Effector memory CD4-positive, alpha-beta T cell (primary cell): ENCODE results near the gene S1PR4.
A peak's percentile ranks its signal among the peaks of the same experiment; 100 is the strongest.
"Not testable (repeated sequence)": the region's sequence is repeated elsewhere in the genome, so short reads cannot be mapped to it uniquely, and the experiment has no call there.

Experiments
- DNase-seq, 3 donors: peaks; one replicate each; pipeline ENCODE4 v3.0.0-alpha.2; 2020
- H3K27ac ChIP-seq: 2 replicates; pipeline ENCODE4 v1.7.0; 2013; ENCODE audit warnings: mild to moderate bottlenecking, low read length, moderate library complexity; ENCODE audit not compliant: insufficient read depth, poor library complexity, severe bottlenecking
- H3K27me3 ChIP-seq: replicated peaks from 2 replicates; pipeline ENCODE4 v1.7.0; 2013; ENCODE audit warnings: mild to moderate bottlenecking, low read length; ENCODE audit not compliant: insufficient read depth, control insufficient read depth, poor library complexity, severe bottlenecking
- H3K36me3 ChIP-seq: 2 replicates; pipeline ENCODE4 v1.7.0; 2013; ENCODE audit warnings: mild to moderate bottlenecking, low read length, moderate library complexity; ENCODE audit not compliant: control insufficient read depth, insufficient read depth
- H3K4me1 ChIP-seq: 2 replicates; pipeline ENCODE4 v1.7.0; 2013; ENCODE audit warnings: low read length, mild to moderate bottlenecking; ENCODE audit not compliant: control insufficient read depth, insufficient read depth, poor library complexity, severe bottlenecking
- H3K4me3 ChIP-seq: 2 replicates; pipeline ENCODE4 v1.7.0; 2013; ENCODE audit warnings: low read length, low read depth, mild to moderate bottlenecking; ENCODE audit not compliant: insufficient read depth, poor library complexity, severe bottlenecking
- H3K9me3 ChIP-seq: 2 replicates; pipeline ENCODE4 v1.7.0; 2013; ENCODE audit warnings: mild to moderate bottlenecking, low read length, moderate library complexity; ENCODE audit not compliant: control insufficient read depth

The S1PR4 gene

GRCh38 chr19:3206216-3206953 is 27.8 kb downstream of the S1PR4 start:
- Histone ChIP-seq H3K4me1 (no peaks in the 10 kb centered on the region), H3K9me3 (no peaks in the 10 kb centered on the region), H3K27ac (no peak overlapping the region), H3K36me3 (peaks cover 33% of the 10 kb centered on the region), H3K4me3 (no peak overlapping the region), H3K27me3 (no peaks in the 10 kb centered on the region)
- no peak for DNase-seq

- H3K36me3 ChIP-seq, result peaks cover 33% of the 10 kb centered on the region
- no peaks in the 10 kb centered on the region for H3K4me1 ChIP-seq
- DNase-seq, result no peak
- H3K9me3 ChIP-seq, result no peaks in the 10 kb centered on the region
- H3K4me3 ChIP-seq, result no peak overlapping the region
- H3K27ac ChIP-seq, result no peak overlapping the region
- no peaks in the 10 kb centered on the region for H3K27me3 ChIP-seq
These were observed 29.1 kb downstream of the S1PR4 start for GRCh38 chr19:3207461-3208242.

- Histone ChIP-seq H3K36me3 (peaks cover 33% of the 10 kb centered on the region), H3K27ac (no peak overlapping the region)
These were observed 30.0 kb downstream of the S1PR4 start for GRCh38 chr19:3208317-3209207.

GRCh38 chr19:3210347-3211017 is 31.9 kb downstream of the S1PR4 start:
- Histone ChIP-seq H3K4me3 (no peak overlapping the region), H3K27me3 (no peaks in the 10 kb centered on the region), H3K4me1 (no peaks in the 10 kb centered on the region), H3K9me3 (no peaks in the 10 kb centered on the region), H3K36me3 (peaks cover 18% of the 10 kb centered on the region), H3K27ac (no peak overlapping the region)
- DNase-seq, result peak; percentile 28 to 51 (median 32)

More at GRCh38 chr19:3208317-3209207, 30.0 kb downstream of the S1PR4 start:
- Histone ChIP-seq H3K4me3 (no peak overlapping the region), H3K27me3 (no peaks in the 10 kb centered on the region), H3K9me3 (no peaks in the 10 kb centered on the region), H3K4me1 (no peaks in the 10 kb centered on the region)
- no peak for DNase-seq

GRCh38 chr19:3211191-3211590 is 32.6 kb downstream of the S1PR4 start:
- DNase-seq, result no peak
- H3K4me3 ChIP-seq, result no peak overlapping the region
- H3K9me3 ChIP-seq, result no peaks in the 10 kb centered on the region
- H3K4me1 ChIP-seq, result no peaks in the 10 kb centered on the region
- peaks cover 18% of the 10 kb centered on the region for H3K36me3 ChIP-seq
- no peak overlapping the region for H3K27ac ChIP-seq
- no peaks in the 10 kb centered on the region for H3K27me3 ChIP-seq

- Histone ChIP-seq H3K27ac (no peak overlapping the region), H3K36me3 (peaks cover under 1% of the 10 kb centered on the region), H3K27me3 (no peaks in the 10 kb centered on the region), H3K4me1 (no peaks in the 10 kb centered on the region), H3K4me3 (no peak overlapping the region), H3K9me3 (no peaks in the 10 kb centered on the region)
- no peak for DNase-seq
These were observed 34.6 kb downstream of the S1PR4 start for GRCh38 chr19:3213159-3213558.

- Histone ChIP-seq H3K9me3 (no peaks in the 10 kb centered on the region), H3K27ac (no peak overlapping the region), H3K4me1 (no peaks in the 10 kb centered on the region), H3K4me3 (no peak overlapping the region), H3K27me3 (no peaks in the 10 kb centered on the region), H3K36me3 (no peaks in the 10 kb centered on the region)
- no peak for DNase-seq
These were observed 38.3 kb downstream of the S1PR4 start for GRCh38 chr19:3216874-3217273.

GRCh38 chr19:3220576-3220975 is 42.0 kb downstream of the S1PR4 start:
- Histone ChIP-seq H3K36me3 (no peaks in the 10 kb centered on the region), H3K27me3 (peaks cover 11% of the 10 kb centered on the region), H3K4me1 (no peaks in the 10 kb centered on the region), H3K4me3 (no peak overlapping the region), H3K27ac (no peak overlapping the region), H3K9me3 (no peaks in the 10 kb centered on the region)
- no peak for DNase-seq

- not testable (repeated sequence) for H3K4me3 ChIP-seq, H3K4me1 ChIP-seq, H3K36me3 ChIP-seq, DNase-seq, H3K27ac ChIP-seq, H3K9me3 ChIP-seq
- H3K27me3 ChIP-seq, result peaks cover 21% of the 10 kb centered on the region
These were observed 43.0 kb downstream of the S1PR4 start for GRCh38 chr19:3221576-3221975.
